ENCODE measurements around the gene GAS2L1.

GAS2L1 gene

GRCh38 chr22:29275819-29276565 lies 30.5 kb upstream of the GAS2L1 start:
- DNase-seq, result no peak

- DNase-seq, result no peak
These were observed 28.5 kb upstream of the GAS2L1 start for GRCh38 chr22:29277927-29278326.

GRCh38 chr22:29284196-29284595 lies 22.3 kb upstream of the GAS2L1 start:
- DNase-seq, result no peak

- no peak for DNase-seq
These were observed 17.6 kb upstream of the GAS2L1 start for GRCh38 chr22:29288837-29289236.

GRCh38 chr22:29290061-29290460 lies 16.4 kb upstream of the GAS2L1 start:
- no peak for DNase-seq

- DNase-seq, result no peak
These were observed 15.2 kb upstream of the GAS2L1 start for GRCh38 chr22:29291215-29291614.

- no peak for DNase-seq
These were observed 14.1 kb upstream of the GAS2L1 start for GRCh38 chr22:29292379-29292778.

GRCh38 chr22:29298641-29299040 lies 7.8 kb upstream of the GAS2L1 start:
- no peak for DNase-seq

- no peak for DNase-seq
These were observed 7.1 kb upstream of the GAS2L1 start for GRCh38 chr22:29299136-29299900.

GRCh38 chr22:29300467-29300806 lies 6.0 kb upstream of the GAS2L1 start:
- no peak for DNase-seq

- no peak for DNase-seq
These were observed 5.4 kb upstream of the GAS2L1 start for GRCh38 chr22:29300807-29301601.

- DNase-seq, result no peak
These were observed 4.6 kb upstream of the GAS2L1 start for GRCh38 chr22:29301716-29302401.

GRCh38 chr22:29302402-29302680 lies 4.1 kb upstream of the GAS2L1 start:
- DNase-seq, result no peak

- DNase-seq, result no peak
These were observed 3.6 kb upstream of the GAS2L1 start for GRCh38 chr22:29302681-29303465.

GRCh38 chr22:29305836-29306174 lies 645 bp upstream of the GAS2L1 start:
- no peak for DNase-seq

GRCh38 chr22:29306835-29307595 lies 565 bp downstream of the GAS2L1 start:
- DNase-seq, result peak; percentile 44

GRCh38 chr22:29307596-29308147 lies 1.2 kb downstream of the GAS2L1 start:
- DNase-seq, result no peak

- DNase-seq, result no peak
These were observed 1.8 kb downstream of the GAS2L1 start for GRCh38 chr22:29308148-29308790.

GRCh38 chr22:29308791-29309262 lies 2.4 kb downstream of the GAS2L1 start:
- DNase-seq, result no peak

GRCh38 chr22:29309332-29310064 lies 3.0 kb downstream of the GAS2L1 start:
- no peak for DNase-seq

Measured in NCI-H748 treated with DMSO at 0.1 percent for 48 hours (cell line).